Endothelial cell of umbilical vein (primary cell): ENCODE measurements around the gene CYB5A. TPM values are rescaled to one million over a fixed set of nuclear protein-coding genes. Genes with fewer than 3 reads are reported as not detected.

Experiments used
- BruUV-seq: library from RNA; stranded (reverse); fragments of 400-500 nt; replicated peaks from 2 replicates; lab custom pipeline; 2021; lab: Mats Ljungman, UMichigan
- CTCF ChIA-PET: fragments of 300-600, 350-600 bp; sonication (Branson Sonifier 250); formaldehyde crosslinking; loops from one replicate; lab custom pipeline; 2021; ENCODE audit warnings: antibody characterized with exemption, inconsistent platforms; lab: Charles Lee
- POLR2A ChIA-PET: fragments of 300-600, 350-600 bp; sonication (Branson Sonifier 250); formaldehyde crosslinking; loops from one replicate; lab custom pipeline; 2021; ENCODE audit warnings: antibody characterized with exemption, inconsistent platforms; lab: Charles Lee
- DNase-seq: peaks from one replicate; pipeline ENCODE4 v3.0.0-alpha.2; 2011; ENCODE audit warnings: low read depth, low spot score
- FAIRE-seq: peaks from 2 replicates; lab custom pipeline; 2011; peaks lifted over from hg19 to GRCh38; lab: Jason Lieb, UNC
- H2AFZ ChIP-seq: 2 replicates; pipeline ENCODE4 v1.6.0; 2012; ENCODE audit warnings: low read depth, low read length, control low read depth, inconsistent platforms
- H3K27ac ChIP-seq: 2 replicates; pipeline ENCODE4 v1.5.1; 2011; ENCODE audit warnings: low read depth, mild to moderate bottlenecking, control low read depth, low read length, moderate library complexity; ENCODE audit not compliant: insufficient read depth
- H3K27me3 ChIP-seq, 2 experiments: 2 replicates each; pipeline versions ENCODE4 v1.6.0 to v1.6.1; 2011; ENCODE audit warnings: low read length in 2 of 2, mixed read lengths in 1 of 2; ENCODE audit not compliant: control insufficient read depth in 2 of 2, insufficient read depth in 2 of 2
- H3K36me3 ChIP-seq, 2 experiments: 2 replicates in 1 of 2; 3 replicates in 1 of 2; pipeline ENCODE4 v1.5.1; 2011; ENCODE audit warnings: low read length in 2 of 2, mild to moderate bottlenecking in 1 of 2, moderate library complexity in 1 of 2; ENCODE audit not compliant: control insufficient read depth in 2 of 2, insufficient read depth in 2 of 2; ENCODE audit errors: extremely low read depth in 1 of 2
- H3K4me1 ChIP-seq: 3 replicates; pipeline ENCODE4 v1.5.1; 2011; ENCODE audit warnings: mild to moderate bottlenecking, low read length; ENCODE audit not compliant: control insufficient read depth, insufficient read depth; ENCODE audit errors: extremely low read depth
- H3K4me2 ChIP-seq: 2 replicates; pipeline ENCODE4 v1.6.1; 2011; ENCODE audit warnings: low read length, control low read depth, mixed read lengths; ENCODE audit not compliant: insufficient read depth
- H3K4me3 ChIP-seq, 3 experiments: fragments of 200-600 bp in 1 of 3; sonication (generic), shearing (Covaris generic) in 1 of 3; replicated peaks in 1 of 3; 2 replicates each; pipeline ENCODE4 v1.5.1; 2011 to 2016; ENCODE audit warnings: control low read depth in 3 of 3, low read length in 3 of 3, mild to moderate bottlenecking in 2 of 3, inconsistent platforms in 1 of 3, low read depth in 1 of 3, moderate library complexity in 1 of 3; ENCODE audit not compliant: insufficient read depth in 1 of 3
- H3K79me2 ChIP-seq: 2 replicates; pipeline ENCODE4 v1.6.0; 2012; ENCODE audit warnings: low read length, inconsistent platforms; ENCODE audit not compliant: control insufficient read depth, insufficient read depth
- H3K9ac ChIP-seq: replicated peaks from 2 replicates; pipeline ENCODE3; 2011; ENCODE audit warnings: low read length, control low read depth; ENCODE audit not compliant: insufficient read depth; ENCODE audit errors: extremely low read depth
- H3K9me1 ChIP-seq: replicated peaks from 3 replicates; pipeline ENCODE4 v1.6.0; 2011; ENCODE audit warnings: mild to moderate bottlenecking, low read length; ENCODE audit not compliant: control insufficient read depth, insufficient read depth; ENCODE audit errors: extremely low read depth
- H3K9me3 ChIP-seq: replicated peaks from 2 replicates; pipeline ENCODE4 v1.5.1; 2012; ENCODE audit warnings: low read length, inconsistent platforms; ENCODE audit not compliant: control insufficient read depth, insufficient read depth
- H4K20me1 ChIP-seq: replicated peaks from 2 replicates; pipeline ENCODE3; 2011; ENCODE audit warnings: mild to moderate bottlenecking, low read length; ENCODE audit not compliant: control insufficient read depth, insufficient read depth; ENCODE audit errors: extremely low read depth
- CTCF ChIP-seq, 2 donors: IDR thresholded peaks; 1 replicate in 1 of 2; 2 replicates in 1 of 2; pipeline ENCODE4 v1.5.1; 2011; ENCODE audit warnings: low read length in 2 of 2, mild to moderate bottlenecking in 2 of 2, moderate library complexity in 2 of 2, control low read depth in 1 of 2, inconsistent platforms in 1 of 2, low read depth in 1 of 2; ENCODE audit not compliant: insufficient read depth in 1 of 2; ENCODE audit errors: extremely low read depth in 1 of 2
- EZH2 ChIP-seq: IDR thresholded peaks from 2 replicates; pipeline ENCODE4 v1.6.1; 2012; ENCODE audit warnings: borderline replicate concordance, low read depth, mild to moderate bottlenecking, moderate library complexity, low read length, inconsistent platforms; ENCODE audit not compliant: severe bottlenecking
- FOS ChIP-seq: IDR thresholded peaks from 2 replicates; pipeline ENCODE4 v1.6.1; 2011; ENCODE audit warnings: mild to moderate bottlenecking, low read length, moderate library complexity, borderline replicate concordance; ENCODE audit not compliant: insufficient read depth
- GATA2 ChIP-seq: IDR thresholded peaks from 2 replicates; pipeline ENCODE4 v1.7.0; 2011; ENCODE audit warnings: low read depth, mild to moderate bottlenecking, moderate library complexity, mixed read lengths, low read length; ENCODE audit not compliant: insufficient read length, insufficient read depth
- JUN ChIP-seq: IDR thresholded peaks from 2 replicates; pipeline ENCODE4 v1.6.1; 2011; ENCODE audit warnings: borderline replicate concordance, low read depth; ENCODE audit not compliant: insufficient read length, insufficient read depth
- MYC ChIP-seq: IDR thresholded peaks from one replicate; pipeline ENCODE4 v1.6.1; 2011; ENCODE audit warnings: mild to moderate bottlenecking, low read depth, low read length
- POLR2A ChIP-seq: IDR thresholded peaks from 2 replicates; pipeline ENCODE4 v1.6.1; 2012; ENCODE audit warnings: low read depth, mild to moderate bottlenecking, control low read depth, low read length
- POLR2AphosphoS5 ChIP-seq: IDR thresholded peaks from 2 replicates; pipeline ENCODE4 v1.6.1; 2012; ENCODE audit warnings: low read depth, mild to moderate bottlenecking, control low read depth, low read length, moderate library complexity; ENCODE audit not compliant: insufficient read depth
- dilution Hi-C: fragments of 300-500 bp; cut with MboI; formaldehyde crosslinking; loops from one replicate; pipeline ENCODE4 v1.15.0; 2019; ENCODE audit warnings: low sequenced_read_pairs; ENCODE audit not compliant: extremely low pct_ligation_motif_present
- intact Hi-C: fragments of 100-400 bp; cut with micrococcal nuclease; formaldehyde crosslinking; loops from one replicate; pipeline ENCODE4 v1.10.0; 2022
- polyA plus RNA-seq, 4 experiments: library from polyadenylated mRNA; depleted of rRNA in 3 of 4; stranded (reverse) in 3 of 4; unstranded in 1 of 4; fragments of >200 nt; gene quantifications; 2 replicates each; pipeline versions ENCODE4 v1.2.1 to v1.2.3, GENCODE V29; 2011 to 2012; ENCODE audit warnings: missing spikeins in 1 of 4
- total RNA-seq: library from RNA; stranded (reverse); gene quantifications from 2 replicates; pipeline ENCODE4 v1.2.3, GENCODE V29; 2021
- TF ChIP-seq, protein P1 (sequence below): IDR thresholded peaks from 2 replicates; pipeline ENCODE4 v1.6.1; 2011; ENCODE audit not compliant: insufficient read depth, insufficient read length

Gene CYB5A
- total and polyA plus RNA-seq, 2 donors (not counting 3 experiments of a cell fraction or from before 2014, with no cell fraction given), result 24.9 to 74.0 TPM

- Histone ChIP-seq H3K27ac (no peak overlapping the region), H3K9me3 (no peaks in the 10 kb centered on the region), H2AFZ (no peak overlapping the region), H3K4me3 (no peak overlapping the region), H3K4me2 (no peak overlapping the region), H3K4me1 (no peaks in the 10 kb centered on the region), H3K79me2 (no peaks in the 10 kb centered on the region), H4K20me1 (no peaks in the 10 kb centered on the region), H3K27me3 (peaks cover 0 to 8% of the 10 kb centered on the region in 2 experiments), H3K36me3 (no peaks in the 10 kb centered on the region), H3K9me1 (no peaks in the 10 kb centered on the region), H3K9ac (no peak overlapping the region)
- no peak for TF ChIP-seq CTCF (IDR thresholded peaks at IDR 0.05; ENCODE audit: extremely low read depth in 1 of 2, insufficient read depth in 1 of 2, low read depth in 1 of 2, low read length in 2 of 2)
- POLR2A ChIA-PET, result no interaction called here
- BruUV-seq, result no TSS peak
- CTCF ChIA-PET, result interaction anchor here (0.8 to 2.7 kb wide), 3 partner anchors 16 to 214 kb away, joined by 3 to 15 read pairs (median 4); no protein-coding TSS in a partner anchor
- dilution Hi-C loops (no loop called here), intact Hi-C loops (no loop called here)
- DNase-seq (no peak), FAIRE-seq (no peak)
These were observed 46.1 kb upstream of the CYB5A start for GRCh38 chr18:74337912-74338309.

GRCh38 chr18:74337155-74337911, 45.6 kb upstream of the CYB5A start:
- ChIA-PET POLR2A (no interaction called here), CTCF (interaction anchor here (2.7 kb wide), 1 partner anchor 140 kb away, joined by 15 read pairs; no protein-coding TSS in a partner anchor)
- FAIRE-seq, result no peak
- Histone ChIP-seq H3K9ac (no peak overlapping the region), H4K20me1 (no peaks in the 10 kb centered on the region), H3K9me1 (no peaks in the 10 kb centered on the region), H2AFZ (no peak overlapping the region), H3K4me2 (no peak overlapping the region), H3K27me3 (peaks cover 0 to 8% of the 10 kb centered on the region in 2 experiments), H3K79me2 (no peaks in the 10 kb centered on the region), H3K4me3 (no peak overlapping the region), H3K36me3 (no peaks in the 10 kb centered on the region), H3K4me1 (no peaks in the 10 kb centered on the region), H3K9me3 (no peaks in the 10 kb centered on the region), H3K27ac (no peak overlapping the region)
- no TSS peak for BruUV-seq
- dilution Hi-C loops, result no loop called here
- intact Hi-C loops, result no loop called here
- no peak for TF ChIP-seq POLR2AphosphoS5
- TF ChIP-seq POLR2A, result no peak
- TF ChIP-seq, protein P1, sequence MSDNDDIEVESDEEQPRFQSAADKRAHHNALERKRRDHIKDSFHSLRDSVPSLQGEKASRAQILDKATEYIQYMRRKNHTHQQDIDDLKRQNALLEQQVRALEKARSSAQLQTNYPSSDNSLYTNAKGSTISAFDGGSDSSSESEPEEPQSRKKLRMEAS, result no peak
- no peak for TF ChIP-seq EZH2
- no peak for TF ChIP-seq MYC
- no peak for TF ChIP-seq FOS
- TF ChIP-seq CTCF (IDR thresholded peaks at IDR 0.05; ENCODE audit: extremely low read depth in 1 of 2, insufficient read depth in 1 of 2, low read depth in 1 of 2, low read length in 2 of 2), result no peak
- TF ChIP-seq JUN, result no peak
- no peak for TF ChIP-seq GATA2
- DNase-seq, result no peak
